Measurements from ENCODE around the gene NRP2. TPM values are rescaled to one million over a fixed set of nuclear protein-coding genes. Genes with fewer than 3 reads are reported as not detected.

NRP2 gene
- total RNA-seq, 1 experiment from 2014 or later = 31.0 TPM

GRCh38 chr2:205696331-205696926 lies 14.1 kb downstream of the NRP2 start:
- no peak for DNase-seq

GRCh38 chr2:205696927-205697441 lies 14.7 kb downstream of the NRP2 start:
- H3K36me3 ChIP-seq (ENCODE audit: low read depth) = no peaks in the 10 kb centered on the region
- no peaks in the 10 kb centered on the region for H3K9me3 ChIP-seq (ENCODE audit: insufficient read depth, low read depth)
- H2AFZ ChIP-seq = no peak overlapping the region
- ChIA-PET CTCF (no interaction called here), POLR2A (ENCODE audit: unreplicated experiment) (no interaction called here)
- DNase-seq = no peak
- BruUV-seq (replicated peaks) = no TSS peak
- no peaks in the 10 kb centered on the region for H4K20me1 ChIP-seq (ENCODE audit: insufficient read depth)
- intact Hi-C loops (cut with micrococcal nuclease; ENCODE audit: unreplicated experiment) = no loop called here
- TF ChIP-seq EZH2 (IDR thresholded peaks at IDR 0.05; ENCODE audit: low read depth) = no peak
- no peak for TF ChIP-seq CTCF (conservative IDR thresholded peaks at IDR 0.05)
- H3K9me2 ChIP-seq (ENCODE audit: insufficient read depth) = no peaks in the 10 kb centered on the region
- H3F3A ChIP-seq (ENCODE audit: insufficient read depth, low read depth) = no peaks in the 10 kb centered on the region
- H3K4me3 ChIP-seq = no peak overlapping the region
- H3K4me2 ChIP-seq = no peak overlapping the region
- H3K4me1 ChIP-seq (replicated peaks; ENCODE audit: insufficient read depth) = peaks cover 16% of the 10 kb centered on the region
- H3K27me3 ChIP-seq (ENCODE audit: insufficient read depth, low read depth) = no peaks in the 10 kb centered on the region
- peaks cover 16% of the 10 kb centered on the region for H3K79me2 ChIP-seq (ENCODE audit: low read depth)
- no peak overlapping the region for H3K27ac ChIP-seq

More at GRCh38 chr2:205696331-205696926, 14.1 kb downstream of the NRP2 start:
- ChIA-PET CTCF (no interaction called here), POLR2A (ENCODE audit: unreplicated experiment) (no interaction called here)
- no peak overlapping the region for H2AFZ ChIP-seq
- no peaks in the 10 kb centered on the region for H4K20me1 ChIP-seq (ENCODE audit: insufficient read depth)
- peaks cover 11% of the 10 kb centered on the region for H3K4me1 ChIP-seq (replicated peaks; ENCODE audit: insufficient read depth)
- no peaks in the 10 kb centered on the region for H3K27me3 ChIP-seq (ENCODE audit: insufficient read depth, low read depth)
- no peak overlapping the region for H3K27ac ChIP-seq
- intact Hi-C loops (cut with micrococcal nuclease; ENCODE audit: unreplicated experiment) = no loop called here
- BruUV-seq (replicated peaks) = no TSS peak
- H3K9me2 ChIP-seq (ENCODE audit: insufficient read depth) = no peaks in the 10 kb centered on the region
- H3K36me3 ChIP-seq (ENCODE audit: low read depth) = no peaks in the 10 kb centered on the region
- no peaks in the 10 kb centered on the region for H3F3A ChIP-seq (ENCODE audit: insufficient read depth, low read depth)
- no peak overlapping the region for H3K4me3 ChIP-seq
- no peak overlapping the region for H3K4me2 ChIP-seq
- no peak for TF ChIP-seq CTCF (conservative IDR thresholded peaks at IDR 0.05)
- no peak for TF ChIP-seq EZH2 (IDR thresholded peaks at IDR 0.05; ENCODE audit: low read depth)
- H3K9me3 ChIP-seq (ENCODE audit: insufficient read depth, low read depth) = no peaks in the 10 kb centered on the region
- H3K79me2 ChIP-seq (ENCODE audit: low read depth) = peaks cover 12% of the 10 kb centered on the region; the same call in 1 of the 2 replicates

- ChIA-PET CTCF (no interaction called here), POLR2A (ENCODE audit: unreplicated experiment) (no interaction called here)
- H4K20me1 ChIP-seq (ENCODE audit: insufficient read depth) = no peaks in the 10 kb centered on the region
- peaks cover 25% of the 10 kb centered on the region for H3K4me1 ChIP-seq (replicated peaks; ENCODE audit: insufficient read depth)
- H3K9me3 ChIP-seq (ENCODE audit: insufficient read depth, low read depth) = no peaks in the 10 kb centered on the region
- no peak overlapping the region for H2AFZ ChIP-seq
- H3K27me3 ChIP-seq (ENCODE audit: insufficient read depth, low read depth) = no peaks in the 10 kb centered on the region
- DNase-seq = no peak
- H3K79me2 ChIP-seq (ENCODE audit: low read depth) = peaks cover 19% of the 10 kb centered on the region
- H3K4me3 ChIP-seq = no peak overlapping the region
- intact Hi-C loops (cut with micrococcal nuclease; ENCODE audit: unreplicated experiment) = no loop called here
- H3K36me3 ChIP-seq (ENCODE audit: low read depth) = no peaks in the 10 kb centered on the region
- BruUV-seq (replicated peaks) = no TSS peak
- TF ChIP-seq EZH2 (IDR thresholded peaks at IDR 0.05; ENCODE audit: low read depth) (no peak), CTCF (conservative IDR thresholded peaks at IDR 0.05) (no peak)
- H3K27ac ChIP-seq = no peak overlapping the region
- no peak overlapping the region for H3K4me2 ChIP-seq
- H3F3A ChIP-seq (ENCODE audit: insufficient read depth, low read depth) = no peaks in the 10 kb centered on the region
- no peaks in the 10 kb centered on the region for H3K9me2 ChIP-seq (ENCODE audit: insufficient read depth)
These were observed 16.3 kb downstream of the NRP2 start for GRCh38 chr2:205698286-205699268.

All from PC-9 (cell line).